ENCODE measurements around the gene RNF2. TPM values are rescaled to one million over a fixed set of nuclear protein-coding genes. Genes with fewer than 3 reads are reported as not detected.
"Not testable (repeated sequence)": the region's sequence is repeated elsewhere in the genome, so short reads cannot be mapped to it uniquely, and the experiment has no call there.

The RNF2 gene
- total RNA-seq, 1 donor from 2014 or later, result 11.6 TPM

DNA sequence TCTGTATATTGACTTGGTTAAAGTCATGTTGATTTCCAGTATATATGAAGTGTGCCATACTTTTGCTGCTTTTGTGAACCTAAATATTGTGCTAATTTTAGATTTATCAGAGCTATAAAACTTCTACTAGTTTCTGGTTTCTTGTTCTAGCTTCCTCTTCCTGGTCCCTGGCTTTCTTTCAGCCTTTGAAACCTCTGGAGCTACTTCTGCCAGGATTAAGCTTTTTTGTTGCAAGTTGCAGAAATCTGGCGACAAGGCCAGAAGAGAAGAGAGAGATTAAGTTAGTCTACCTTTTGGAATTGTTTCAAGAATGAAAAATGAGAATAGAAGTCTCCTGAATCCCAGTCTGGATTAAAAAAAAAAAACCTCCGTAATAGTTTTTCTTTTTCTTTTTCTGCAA, 13.5 kb downstream of the RNF2 start:
- H3K27me3 ChIP-seq (ENCODE audit: low read depth), result no peaks in the 10 kb centered on the region
- peaks cover 48% of the 10 kb centered on the region for H3K4me1 ChIP-seq
- no peaks in the 10 kb centered on the region for H3K36me3 ChIP-seq
- H3K4me3 ChIP-seq, result no peak overlapping the region
- intact Hi-C loops (cut with micrococcal nuclease), result no loop called here
- DNase-seq, result no peak
- H3K9me3 ChIP-seq (replicated peaks), result no peaks in the 10 kb centered on the region
- H3K27ac ChIP-seq (replicated peaks), result peak overlapping the region; percentile 8
- TF ChIP-seq, protein P1, sequence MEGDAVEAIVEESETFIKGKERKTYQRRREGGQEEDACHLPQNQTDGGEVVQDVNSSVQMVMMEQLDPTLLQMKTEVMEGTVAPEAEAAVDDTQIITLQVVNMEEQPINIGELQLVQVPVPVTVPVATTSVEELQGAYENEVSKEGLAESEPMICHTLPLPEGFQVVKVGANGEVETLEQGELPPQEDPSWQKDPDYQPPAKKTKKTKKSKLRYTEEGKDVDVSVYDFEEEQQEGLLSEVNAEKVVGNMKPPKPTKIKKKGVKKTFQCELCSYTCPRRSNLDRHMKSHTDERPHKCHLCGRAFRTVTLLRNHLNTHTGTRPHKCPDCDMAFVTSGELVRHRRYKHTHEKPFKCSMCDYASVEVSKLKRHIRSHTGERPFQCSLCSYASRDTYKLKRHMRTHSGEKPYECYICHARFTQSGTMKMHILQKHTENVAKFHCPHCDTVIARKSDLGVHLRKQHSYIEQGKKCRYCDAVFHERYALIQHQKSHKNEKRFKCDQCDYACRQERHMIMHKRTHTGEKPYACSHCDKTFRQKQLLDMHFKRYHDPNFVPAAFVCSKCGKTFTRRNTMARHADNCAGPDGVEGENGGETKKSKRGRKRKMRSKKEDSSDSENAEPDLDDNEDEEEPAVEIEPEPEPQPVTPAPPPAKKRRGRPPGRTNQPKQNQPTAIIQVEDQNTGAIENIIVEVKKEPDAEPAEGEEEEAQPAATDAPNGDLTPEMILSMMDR (IDR thresholded peaks at IDR 0.05; ENCODE audit: borderline replicate concordance), result no peak

DNA sequence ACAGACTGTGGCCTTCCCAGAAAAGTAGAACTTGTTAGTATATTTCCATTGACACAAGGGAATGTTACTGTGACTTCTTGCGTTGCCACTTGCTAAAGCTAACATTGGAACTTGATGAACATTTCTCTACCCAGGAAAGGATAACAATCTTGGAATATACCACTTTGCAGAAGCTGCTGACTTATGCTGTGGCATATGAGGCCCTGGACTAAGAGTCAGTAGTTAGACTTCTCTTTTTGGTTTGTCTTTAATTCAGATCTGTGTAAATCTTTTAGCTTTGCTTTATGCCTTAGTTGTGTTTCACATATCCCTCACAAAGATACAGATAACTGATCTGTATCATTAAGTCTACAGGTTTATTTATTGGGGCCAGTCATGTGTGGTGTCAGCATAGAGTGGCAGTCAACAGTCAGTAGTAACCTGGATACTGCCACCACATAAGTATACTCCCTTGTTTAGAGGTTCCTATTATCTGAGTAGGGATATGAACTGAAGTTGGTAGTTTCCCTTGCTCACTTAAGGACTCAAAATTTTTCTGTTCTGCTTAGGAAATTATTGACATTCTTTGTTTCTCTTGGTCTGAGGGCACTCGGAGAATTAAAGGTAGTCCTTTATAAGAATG, 14.7 kb downstream of the RNF2 start:
- H3K36me3 ChIP-seq, result no peaks in the 10 kb centered on the region

DNA sequence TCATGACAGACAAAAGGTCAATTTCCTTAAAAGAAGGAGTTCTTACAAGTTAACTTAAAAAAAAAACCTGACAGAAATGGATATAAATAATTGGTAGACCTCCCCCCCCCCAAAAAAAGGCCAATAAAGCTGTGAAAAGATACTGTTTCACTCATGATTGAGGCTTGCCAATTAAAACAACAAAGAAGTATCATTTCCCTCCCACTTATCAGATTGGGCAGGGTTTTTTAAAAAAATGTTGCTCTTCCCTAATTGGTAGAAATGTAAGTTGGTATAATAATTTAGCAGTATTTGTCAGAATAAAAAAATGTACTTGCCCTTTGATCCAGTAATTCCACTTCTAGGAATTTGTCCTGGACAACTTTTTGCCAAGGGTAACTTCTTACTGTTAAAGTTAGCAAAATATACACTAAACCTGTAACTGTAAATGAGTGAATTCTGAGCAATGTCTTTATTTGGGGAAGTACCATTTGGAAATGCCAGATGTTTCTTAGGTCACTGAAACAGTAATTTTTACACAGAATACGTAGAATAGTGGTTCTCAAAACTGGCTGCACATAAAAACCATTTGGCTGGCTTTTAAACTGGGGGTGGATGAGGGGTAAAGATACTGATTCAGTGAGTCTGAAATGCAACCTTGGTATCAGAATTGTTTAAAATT, 17.5 kb downstream of the RNF2 start:
- no peak for DNase-seq
- no peak overlapping the region for H3K4me3 ChIP-seq
- no peaks in the 10 kb centered on the region for H3K27me3 ChIP-seq (ENCODE audit: low read depth)
- no peaks in the 10 kb centered on the region for H3K36me3 ChIP-seq
- intact Hi-C loops (cut with micrococcal nuclease), result no loop called here
- H3K4me1 ChIP-seq, result peaks cover 57% of the 10 kb centered on the region
- TF ChIP-seq, protein P1 (IDR thresholded peaks at IDR 0.05; ENCODE audit: borderline replicate concordance), result no peak
- no peak overlapping the region for H3K27ac ChIP-seq (replicated peaks)
- peaks cover 8% of the 10 kb centered on the region for H3K9me3 ChIP-seq (replicated peaks)

More for the DNA sequence above, 14.7 kb downstream of the RNF2 start:
- no peaks in the 10 kb centered on the region for H3K27me3 ChIP-seq (ENCODE audit: low read depth)
- no peak for DNase-seq
- peaks cover 48% of the 10 kb centered on the region for H3K4me1 ChIP-seq
- H3K9me3 ChIP-seq (replicated peaks), result peaks cover 8% of the 10 kb centered on the region
- no peak overlapping the region for H3K4me3 ChIP-seq
- TF ChIP-seq, protein P1 (IDR thresholded peaks at IDR 0.05; ENCODE audit: borderline replicate concordance), result no peak
- H3K27ac ChIP-seq (replicated peaks), result no peak overlapping the region
- intact Hi-C loops (cut with micrococcal nuclease), result no loop called here

DNA sequence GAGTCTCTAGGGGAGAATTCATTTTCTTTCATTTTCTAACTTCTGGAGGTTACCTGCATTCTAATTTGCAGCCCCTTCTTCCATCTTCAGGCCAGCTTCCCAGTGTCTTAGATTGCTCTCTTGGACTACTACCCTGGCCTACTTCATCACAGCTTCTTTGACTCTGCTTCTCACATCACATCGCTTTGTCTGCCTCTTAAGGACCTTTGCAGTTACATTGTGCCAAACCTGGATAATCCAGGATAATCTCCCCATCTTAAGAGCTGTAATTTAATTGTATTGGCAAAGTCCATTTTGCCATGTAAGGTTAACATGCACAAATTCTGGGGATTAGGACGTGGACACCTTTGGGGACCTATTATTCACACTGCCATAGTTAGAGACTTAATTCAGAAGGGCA, 18.4 kb downstream of the RNF2 start:
- no peaks in the 10 kb centered on the region for H3K36me3 ChIP-seq
- TF ChIP-seq, protein P1 (IDR thresholded peaks at IDR 0.05; ENCODE audit: borderline replicate concordance), result no peak

DNA sequence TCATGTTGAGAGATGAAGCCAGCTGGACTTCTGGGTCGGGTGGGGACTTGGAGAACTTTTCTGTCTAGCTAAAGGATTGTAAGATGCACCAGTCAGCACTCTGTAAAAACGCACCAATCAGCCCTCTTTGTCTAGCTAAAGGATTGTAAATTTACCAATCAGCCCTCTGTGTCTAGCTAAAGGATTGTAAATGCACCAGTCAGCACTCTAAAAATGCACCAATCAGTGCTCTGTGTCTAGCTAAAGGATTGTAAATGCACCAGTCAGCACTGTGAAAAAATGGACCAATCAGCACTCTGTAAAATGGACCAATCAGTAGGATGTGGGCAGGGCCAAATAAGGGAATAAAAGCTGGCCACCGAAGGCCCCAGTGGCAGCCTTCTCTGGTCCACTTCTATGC, 19.6 kb downstream of the RNF2 start:
- H3K27me3 ChIP-seq (ENCODE audit: low read depth); H3K27ac ChIP-seq (replicated peaks); intact Hi-C loops (cut with micrococcal nuclease); H3K36me3 ChIP-seq; H3K9me3 ChIP-seq (replicated peaks); DNase-seq; H3K4me3 ChIP-seq: not testable (repeated sequence)
- peaks cover 53% of the 10 kb centered on the region for H3K4me1 ChIP-seq

More for the DNA sequence above, 18.4 kb downstream of the RNF2 start:
- no peak overlapping the region for H3K27ac ChIP-seq (replicated peaks)
- DNase-seq, result no peak
- intact Hi-C loops (cut with micrococcal nuclease), result no loop called here
- H3K4me1 ChIP-seq, result peaks cover 55% of the 10 kb centered on the region
- H3K4me3 ChIP-seq, result no peak overlapping the region
- no peaks in the 10 kb centered on the region for H3K27me3 ChIP-seq (ENCODE audit: low read depth)
- H3K9me3 ChIP-seq (replicated peaks), result peaks cover 8% of the 10 kb centered on the region

DNA sequence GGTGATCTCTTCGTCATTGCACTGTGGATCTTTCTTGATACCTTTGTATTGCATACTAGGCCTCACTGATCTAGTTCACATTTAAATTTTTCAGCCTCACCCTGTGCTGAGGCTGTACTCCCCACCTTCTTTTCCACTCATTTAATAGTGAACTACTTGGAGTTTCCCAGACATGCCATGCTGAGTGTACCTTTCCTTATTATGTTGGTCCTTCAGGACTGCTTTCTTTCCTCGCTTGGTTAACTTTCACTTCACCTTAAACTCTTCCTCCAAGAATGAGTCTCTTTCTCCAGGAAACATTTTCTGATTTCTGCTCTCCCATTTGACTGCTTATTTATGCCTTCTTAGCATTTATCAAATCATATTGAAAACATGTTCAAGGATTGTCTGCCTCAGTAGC, 20.8 kb downstream of the RNF2 start:
- Histone ChIP-seq H3K27ac (replicated peaks) (no peak overlapping the region), H3K4me1 (peaks cover 49% of the 10 kb centered on the region), H3K36me3 (no peaks in the 10 kb centered on the region), H3K27me3 (ENCODE audit: low read depth) (no peaks in the 10 kb centered on the region), H3K9me3 (replicated peaks) (peaks cover 8% of the 10 kb centered on the region), H3K4me3 (no peak overlapping the region)
- intact Hi-C loops (cut with micrococcal nuclease), result no loop called here
- no peak for DNase-seq
- TF ChIP-seq, protein P1 (IDR thresholded peaks at IDR 0.05; ENCODE audit: borderline replicate concordance), result no peak
